HG02870 (cell line): ENCODE data around the gene ZG16B.

Experiments
- ATAC-seq: cut with Tn5 transposase; IDR thresholded peaks from one replicate; pipeline ENCODE4 v1.9.1; 2021; ENCODE audit warnings: mild to moderate bottlenecking, moderate library complexity; ENCODE audit not compliant: unreplicated experiment

The ZG16B gene

DNA sequence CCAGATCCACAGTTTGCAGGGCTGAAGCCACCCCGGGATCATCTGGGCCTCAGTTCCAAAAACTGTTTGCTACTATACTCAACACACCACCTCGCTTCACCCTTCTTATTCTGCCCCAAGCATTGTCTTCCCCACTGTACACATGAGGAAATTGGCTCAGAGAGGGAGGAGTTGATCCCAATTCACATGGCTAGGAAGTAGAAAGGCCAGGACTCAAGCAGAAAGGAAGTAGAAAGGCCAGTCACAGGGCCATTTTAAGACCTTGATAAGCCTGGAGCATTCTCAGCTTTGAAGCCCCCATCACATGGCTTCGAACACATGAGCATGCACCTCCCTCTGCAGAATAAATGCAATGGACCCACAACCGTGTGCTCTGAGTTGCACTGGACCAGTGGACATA lies 35.5 kb downstream of the ZG16B start:
- ATAC-seq, result no peak

GRCh38 chr16:2866431-2866830 lies 36.3 kb downstream of the ZG16B start:
- ATAC-seq, result no peak

GRCh38 chr16:2867661-2867986 lies 37.5 kb downstream of the ZG16B start:
- no peak for ATAC-seq

DNA sequence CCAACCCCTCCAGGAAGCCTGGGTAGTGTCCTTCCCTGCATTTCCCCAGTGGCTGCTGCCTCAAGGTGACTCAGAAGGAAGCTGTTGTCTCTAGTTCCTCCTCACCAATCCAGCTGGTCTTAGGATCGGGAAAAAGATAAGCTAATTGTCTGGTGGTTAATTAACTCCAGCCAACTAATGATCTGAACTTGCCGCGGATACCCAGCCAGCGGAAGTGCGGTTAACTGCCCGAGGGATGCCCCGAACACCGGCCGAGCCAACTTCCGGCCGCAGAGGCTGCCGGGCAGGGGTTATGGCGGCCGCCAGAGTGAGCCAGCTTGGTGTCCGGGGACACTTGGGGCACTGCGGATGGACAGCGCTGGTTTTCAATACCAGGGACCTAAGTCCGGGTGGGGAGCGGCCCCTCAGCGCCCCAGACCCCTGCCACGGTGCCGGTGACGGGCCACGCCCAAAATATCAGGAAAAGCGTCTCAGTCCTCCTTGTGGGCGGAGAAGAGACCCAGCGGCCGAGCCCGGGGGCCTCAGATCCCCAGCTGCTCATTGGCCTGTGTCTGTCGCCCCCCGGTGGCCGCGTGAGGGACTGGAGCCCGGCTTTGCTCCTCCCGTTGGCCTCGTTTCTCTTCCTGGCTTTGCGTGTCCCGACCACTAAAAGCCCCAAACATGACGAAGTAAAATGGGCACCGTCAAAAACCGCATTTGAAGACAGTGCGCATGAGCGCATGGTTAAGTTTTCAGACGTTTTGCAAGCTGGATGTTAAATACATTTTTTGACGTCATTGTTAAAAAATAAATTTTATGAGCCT lies 38.1 kb downstream of the ZG16B start:
- peak; percentile 83 for ATAC-seq

DNA sequence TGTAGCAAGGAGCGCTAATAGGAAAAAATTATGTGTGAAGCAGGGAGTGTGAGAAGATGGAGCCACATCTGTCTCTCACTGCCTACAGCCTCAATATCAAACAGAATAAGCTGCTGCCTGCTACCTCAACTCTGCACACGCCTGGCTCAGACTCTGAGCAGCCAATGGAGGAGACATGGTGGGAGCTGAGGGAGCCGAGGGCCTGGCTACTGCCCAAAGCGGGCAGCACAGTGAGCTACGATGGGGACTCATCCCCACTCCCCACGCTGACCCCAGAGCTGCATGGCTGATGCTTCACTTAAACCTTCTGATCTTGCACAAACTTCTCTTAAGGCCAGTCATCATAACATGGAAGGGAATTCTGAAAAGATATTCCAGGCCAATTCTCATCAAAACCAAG lies 41.8 kb downstream of the ZG16B start:
- no peak for ATAC-seq

DNA sequence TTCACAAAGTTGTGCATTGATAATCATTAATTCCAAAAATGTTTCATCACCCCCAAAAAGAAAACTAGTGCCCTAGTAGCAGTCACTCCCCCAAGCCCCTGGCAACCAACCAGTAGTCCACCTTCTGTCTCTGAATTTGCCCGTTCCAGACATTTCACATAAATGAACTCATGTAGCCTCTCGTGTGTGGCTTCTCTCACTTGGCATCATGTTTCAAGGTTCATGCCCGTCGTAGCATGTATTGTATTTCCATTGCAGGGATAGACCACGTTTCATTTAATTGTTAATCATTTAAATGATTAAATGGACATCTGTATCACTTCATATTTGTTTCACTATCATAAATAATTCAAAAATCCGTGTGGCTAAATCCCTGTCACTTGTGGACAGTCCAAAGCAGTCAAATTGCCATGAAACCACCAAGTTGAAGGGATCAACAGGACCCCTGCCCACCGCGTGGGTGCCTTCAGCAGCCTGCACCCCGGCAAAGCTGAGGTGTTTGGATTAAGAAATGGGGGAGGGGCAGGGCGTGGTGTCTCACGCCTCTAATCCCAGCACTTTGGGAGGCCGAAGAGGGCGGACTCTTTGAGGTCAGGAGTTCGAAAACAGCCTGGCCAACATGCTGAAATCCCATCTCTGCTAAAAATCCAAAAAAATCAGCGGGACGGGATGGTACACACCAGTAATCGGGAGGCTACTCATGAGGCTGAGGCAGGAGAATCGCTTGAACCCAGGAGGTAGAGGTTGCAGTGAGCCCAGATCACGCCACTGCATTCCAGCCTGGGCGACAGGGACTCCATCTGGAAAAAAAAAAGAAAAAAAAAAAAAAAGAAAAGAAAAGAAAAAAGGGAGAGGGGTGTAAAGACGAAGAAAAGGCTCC lies 44.2 kb downstream of the ZG16B start:
- no peak for ATAC-seq

- ATAC-seq, result peak; percentile 72
Observed at GRCh38 chr16:2874912-2875362, 44.8 kb downstream of the ZG16B start.

GRCh38 chr16:2879854-2880508 lies 49.9 kb downstream of the ZG16B start:
- ATAC-seq, result no peak
